ENCODE results near the gene TBC1D19.
"Not testable (repeated sequence)": the region's sequence is repeated elsewhere in the genome, so short reads cannot be mapped to it uniquely, and the experiment has no call there.

TBC1D19 gene

GRCh38 chr4:26690506-26690905, 106.6 kb downstream of the TBC1D19 start:
- DNase-seq, result no peak

- no peak for DNase-seq
These were observed 108.3 kb downstream of the TBC1D19 start for GRCh38 chr4:26692014-26692726.

GRCh38 chr4:26694131-26694530, 110.2 kb downstream of the TBC1D19 start:
- DNase-seq, result not testable (repeated sequence)

- DNase-seq, result no peak
These were observed 116.2 kb downstream of the TBC1D19 start for GRCh38 chr4:26700110-26700509.

- no peak for DNase-seq
These were observed 117.2 kb downstream of the TBC1D19 start for GRCh38 chr4:26701095-26701494.

- no peak for DNase-seq
These were observed 117.9 kb downstream of the TBC1D19 start for GRCh38 chr4:26701786-26702227.

GRCh38 chr4:26707342-26707741, 123.5 kb downstream of the TBC1D19 start:
- DNase-seq, result no peak

- DNase-seq, result no peak
These were observed 125.4 kb downstream of the TBC1D19 start for GRCh38 chr4:26709246-26709645.

GRCh38 chr4:26713563-26714151, 129.8 kb downstream of the TBC1D19 start:
- no peak for DNase-seq

GRCh38 chr4:26715636-26716242, 131.9 kb downstream of the TBC1D19 start:
- DNase-seq, result no peak

- DNase-seq, result no peak
These were observed 133.4 kb downstream of the TBC1D19 start for GRCh38 chr4:26717332-26717731.

GRCh38 chr4:26719954-26720552, 136.2 kb downstream of the TBC1D19 start:
- DNase-seq, result no peak

GRCh38 chr4:26721685-26722084, 137.8 kb downstream of the TBC1D19 start:
- no peak for DNase-seq

- peak; percentile 25 for DNase-seq
These were observed 139.3 kb downstream of the TBC1D19 start for GRCh38 chr4:26723216-26723615.

- no peak for DNase-seq
These were observed 140.7 kb downstream of the TBC1D19 start for GRCh38 chr4:26724534-26724933.

- DNase-seq, result no peak
These were observed 142.9 kb downstream of the TBC1D19 start for GRCh38 chr4:26726655-26727387.

- DNase-seq, result no peak
These were observed 144.0 kb downstream of the TBC1D19 start for GRCh38 chr4:26727844-26728243.

- DNase-seq, result no peak
These were observed 145.1 kb downstream of the TBC1D19 start for GRCh38 chr4:26729027-26729426.

- no peak for DNase-seq
These were observed 145.7 kb downstream of the TBC1D19 start for GRCh38 chr4:26729547-26729946.

GRCh38 chr4:26731351-26732035, 147.6 kb downstream of the TBC1D19 start:
- DNase-seq, result no peak

GRCh38 chr4:26732356-26732755, 148.5 kb downstream of the TBC1D19 start:
- no peak for DNase-seq

GRCh38 chr4:26736621-26737020, 152.7 kb downstream of the TBC1D19 start:
- DNase-seq, result no peak

- no peak for DNase-seq
These were observed 153.5 kb downstream of the TBC1D19 start for GRCh38 chr4:26737385-26737784.
